ENCODE results near the gene SIK2. TPM values are rescaled to one million over a fixed set of nuclear protein-coding genes. Genes with fewer than 3 reads are reported as not detected.

Gene SIK2
- total RNA-seq, 1 experiment from 2014 or later: 9.0 TPM

DNA sequence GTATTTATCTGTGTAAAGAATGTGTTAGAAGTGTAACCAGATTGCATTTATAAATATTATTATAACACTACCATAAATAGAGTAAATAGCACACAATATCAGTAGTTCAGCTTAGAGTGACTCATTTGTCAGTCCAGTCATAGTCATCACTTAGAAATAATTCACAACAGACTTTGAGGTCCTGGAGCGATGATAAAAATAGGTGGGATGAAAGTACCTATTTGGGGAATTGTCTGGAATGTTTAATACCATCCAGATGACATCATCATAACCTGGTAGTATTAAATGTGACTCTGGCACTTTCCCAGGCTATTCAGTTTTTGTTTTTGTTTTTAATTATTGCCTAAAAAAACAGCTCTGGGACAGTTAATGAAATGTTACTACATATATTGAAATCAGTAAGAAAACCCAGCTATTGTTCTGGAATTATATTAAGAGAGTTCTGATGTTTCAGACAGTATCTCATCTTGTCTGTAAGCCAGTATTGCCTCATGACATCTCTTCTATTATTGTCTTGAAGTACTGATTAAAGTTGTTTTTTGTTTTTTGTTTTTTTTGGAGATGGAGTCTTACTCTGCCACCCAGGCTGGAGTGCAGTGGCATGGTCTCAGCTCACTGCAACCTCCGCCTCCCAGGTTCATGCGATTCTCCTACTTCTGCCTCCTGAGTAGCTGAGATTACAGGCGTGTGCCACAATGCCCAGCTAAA lies 74.8 kb downstream of the SIK2 start:
- 0 out of 2 replicates have a peak, but pooled peaks cover 5% of the 10 kb centered on the region for H4K20me1 ChIP-seq (ENCODE audit: low read length)
- no peak for TF ChIP-seq EZH2 (IDR thresholded peaks at IDR 0.05; ENCODE audit: low read length, unreplicated experiment)
- no peak for TF ChIP-seq CTCF (conservative IDR thresholded peaks at IDR 0.05; ENCODE audit: low read depth, low read length)
- no peak for TF ChIP-seq EZH2phosphoT487 (IDR thresholded peaks at IDR 0.05; ENCODE audit: borderline replicate concordance, low read length)
- H3K36me3 ChIP-seq (ENCODE audit: low read depth, low read length): peaks cover 5% of the 10 kb centered on the region
- H3K9ac ChIP-seq (ENCODE audit: low read length): no peak overlapping the region
- intact Hi-C loops (cut with micrococcal nuclease): no loop called here
- CTCF ChIA-PET: interaction anchor here (0.7 kb wide), 1 partner anchor 23 kb away, joined by 14 read pairs; no protein-coding TSS in a partner anchor
- POLR2A ChIA-PET (ENCODE audit: unreplicated experiment): no interaction called here
- H3K27ac ChIP-seq (ENCODE audit: low read length): 0 out of 2 replicates have a peak overlapping the region, but pooled peaks have one; percentile 3
- no peak overlapping the region for H2AFZ ChIP-seq (ENCODE audit: low read length)
- H3K27me3 ChIP-seq (ENCODE audit: low read length): no peaks in the 10 kb centered on the region
- no peak overlapping the region for H3K4me2 ChIP-seq (ENCODE audit: low read length)
- no peaks in the 10 kb centered on the region for H3K79me2 ChIP-seq (ENCODE audit: low read length)
- peaks cover 12% of the 10 kb centered on the region for H3K4me1 ChIP-seq (ENCODE audit: insufficient read depth, low read length)
- BruUV-seq (replicated peaks): no TSS peak
- no peaks in the 10 kb centered on the region for H3K9me2 ChIP-seq (replicated peaks; ENCODE audit: low read length)
- peaks cover 6% of the 10 kb centered on the region for H3F3A ChIP-seq (ENCODE audit: low read length, unreplicated experiment)
- H3K4me3 ChIP-seq (ENCODE audit: low read length): no peak overlapping the region
- DNase-seq (peak; percentile 72), ATAC-seq (peak; percentile 94)
- H3K9me3 ChIP-seq (ENCODE audit: low read length): no peaks in the 10 kb centered on the region

GRCh38 chr11:111680486-111681175 lies 78.4 kb downstream of the SIK2 start:
- Histone ChIP-seq H3K4me1 (ENCODE audit: insufficient read depth, low read length) (peaks cover 12% of the 10 kb centered on the region), H3K4me2 (ENCODE audit: low read length) (no peak overlapping the region), H3K79me2 (ENCODE audit: low read length) (no peaks in the 10 kb centered on the region), H3K36me3 (ENCODE audit: low read depth, low read length) (no peaks in the 10 kb centered on the region; the same call in 1 of the 2 replicates), H3K4me3 (ENCODE audit: low read length) (no peak overlapping the region), H3F3A (ENCODE audit: low read length, unreplicated experiment) (peaks cover 6% of the 10 kb centered on the region), H3K9ac (ENCODE audit: low read length) (no peak overlapping the region), H3K27me3 (ENCODE audit: low read length) (no peaks in the 10 kb centered on the region), H3K9me3 (ENCODE audit: low read length) (no peaks in the 10 kb centered on the region), H2AFZ (ENCODE audit: low read length) (no peak overlapping the region), H4K20me1 (ENCODE audit: low read length) (0 out of 2 replicates have a peak, but pooled peaks cover 5% of the 10 kb centered on the region), H3K27ac (ENCODE audit: low read length) (no peak overlapping the region), H3K9me2 (replicated peaks; ENCODE audit: low read length) (no peaks in the 10 kb centered on the region)
- BruUV-seq (replicated peaks): no TSS peak
- ATAC-seq (no peak), DNase-seq (no peak)
- CTCF ChIA-PET: no interaction called here
- intact Hi-C loops (cut with micrococcal nuclease): no loop called here
- TF ChIP-seq EZH2 (IDR thresholded peaks at IDR 0.05; ENCODE audit: low read length, unreplicated experiment) (no peak), CTCF (conservative IDR thresholded peaks at IDR 0.05; ENCODE audit: low read depth, low read length) (no peak), EZH2phosphoT487 (IDR thresholded peaks at IDR 0.05; ENCODE audit: borderline replicate concordance, low read length) (no peak)
- POLR2A ChIA-PET (ENCODE audit: unreplicated experiment): no interaction called here

DNA sequence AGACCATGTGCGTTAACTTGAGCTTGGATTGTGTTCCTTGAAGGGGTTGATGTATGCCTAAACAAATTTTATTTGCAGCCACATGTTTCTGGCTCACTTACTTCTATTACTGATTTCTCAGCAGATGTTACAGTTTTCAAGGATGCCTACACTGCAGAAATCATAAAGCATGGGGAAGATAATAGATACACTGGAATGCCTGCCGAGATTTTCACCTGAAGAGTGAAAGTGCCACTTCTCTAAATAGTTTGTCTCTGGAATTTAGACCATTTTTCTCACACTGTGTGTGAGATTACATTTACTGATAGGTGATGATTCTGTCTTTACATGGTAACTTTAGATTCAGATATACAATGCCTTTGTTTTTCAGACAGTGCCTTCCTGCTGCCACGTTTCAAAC lies 81.6 kb downstream of the SIK2 start:
- ATAC-seq: no peak
- H3K4me2 ChIP-seq (ENCODE audit: low read length): no peak overlapping the region
- H3K79me2 ChIP-seq (ENCODE audit: low read length): no peaks in the 10 kb centered on the region
- H3K9me2 ChIP-seq (replicated peaks; ENCODE audit: low read length): no peaks in the 10 kb centered on the region
- H3F3A ChIP-seq (ENCODE audit: low read length, unreplicated experiment): no peaks in the 10 kb centered on the region
- ChIA-PET POLR2A (ENCODE audit: unreplicated experiment) (no interaction called here), CTCF (no interaction called here)
- DNase-seq: no peak
- no peak for TF ChIP-seq CTCF (conservative IDR thresholded peaks at IDR 0.05; ENCODE audit: low read depth, low read length)
- no peak overlapping the region for H3K4me3 ChIP-seq (ENCODE audit: low read length)
- intact Hi-C loops (cut with micrococcal nuclease): no loop called here
- H3K4me1 ChIP-seq (ENCODE audit: insufficient read depth, low read length): no peaks in the 10 kb centered on the region
- no peaks in the 10 kb centered on the region for H3K9me3 ChIP-seq (ENCODE audit: low read length)
- no peaks in the 10 kb centered on the region for H4K20me1 ChIP-seq (ENCODE audit: low read length)
- no peaks in the 10 kb centered on the region for H3K27me3 ChIP-seq (ENCODE audit: low read length)
- H3K36me3 ChIP-seq (ENCODE audit: low read depth, low read length): peaks cover 9% of the 10 kb centered on the region
- H3K9ac ChIP-seq (ENCODE audit: low read length): no peak overlapping the region
- H3K27ac ChIP-seq (ENCODE audit: low read length): no peak overlapping the region
- no TSS peak for BruUV-seq (replicated peaks)
- H2AFZ ChIP-seq (ENCODE audit: low read length): no peak overlapping the region

All from PC-3 (cell line).